Fibroblast of lung (primary cell): ENCODE results near the gene SLC27A1. TPM values are rescaled to one million over a fixed set of nuclear protein-coding genes. Genes with fewer than 3 reads are reported as not detected.
"Not testable (repeated sequence)": the region's sequence is repeated elsewhere in the genome, so short reads cannot be mapped to it uniquely, and the experiment has no call there.

Experiments
- DNase-seq, 2 donors: peaks; one replicate each; pipeline versions ENCODE4 v3.0.0 to v3.0.0-alpha.2; 2010; ENCODE audit warnings: low read depth in 2 of 2
- H2AFZ ChIP-seq: 2 replicates; pipeline ENCODE4 v1.5.1; 2012; ENCODE audit warnings: low read length, control low read depth, inconsistent platforms
- H3K27ac ChIP-seq: 2 replicates; pipeline ENCODE4 v1.5.1; 2011; ENCODE audit warnings: low read length, control low read depth; ENCODE audit not compliant: insufficient read depth
- H3K27me3 ChIP-seq: 2 replicates; pipeline ENCODE4 v1.5.1; 2011; ENCODE audit warnings: mild to moderate bottlenecking, low read length; ENCODE audit not compliant: control insufficient read depth, insufficient read depth
- H3K36me3 ChIP-seq: 2 replicates; pipeline ENCODE4 v1.5.1; 2011; ENCODE audit warnings: low read length; ENCODE audit not compliant: control insufficient read depth, insufficient read depth
- H3K4me1 ChIP-seq: 2 replicates; pipeline ENCODE4 v1.5.1; 2011; ENCODE audit warnings: low read length; ENCODE audit not compliant: control insufficient read depth, insufficient read depth; ENCODE audit errors: extremely low read depth
- H3K4me2 ChIP-seq: 2 replicates; pipeline ENCODE4 v1.5.1; 2011; ENCODE audit warnings: low read length, control low read depth; ENCODE audit not compliant: insufficient read depth; ENCODE audit errors: extremely low read depth
- H3K4me3 ChIP-seq, 4 experiments: fragments of 200-600 bp in 1 of 4; sonication (generic) in 1 of 4; replicated peaks in 1 of 4; 2 replicates each; pipeline ENCODE4 v1.5.1; 2011 to 2016; ENCODE audit warnings: low read length in 4 of 4, low read depth in 3 of 4, mild to moderate bottlenecking in 3 of 4, control low read depth in 2 of 4, inconsistent platforms in 1 of 4, mixed read lengths in 1 of 4; ENCODE audit not compliant: insufficient read depth in 1 of 4; ENCODE audit errors: control extremely low read depth in 1 of 4
- H3K79me2 ChIP-seq: 2 replicates; pipeline ENCODE4 v1.5.1; 2012; ENCODE audit warnings: mild to moderate bottlenecking, low read length, inconsistent platforms; ENCODE audit not compliant: control insufficient read depth, insufficient read depth
- H3K9ac ChIP-seq: 2 replicates; pipeline ENCODE4 v1.5.1; 2011; ENCODE audit warnings: mild to moderate bottlenecking, low read length, control low read depth; ENCODE audit not compliant: insufficient read depth
- H3K9me3 ChIP-seq: 2 replicates; pipeline ENCODE4 v1.5.1; 2012; ENCODE audit warnings: low read depth, low read length; ENCODE audit not compliant: control insufficient read depth, insufficient read depth
- H4K20me1 ChIP-seq: 2 replicates; pipeline ENCODE4 v1.5.1; 2011; ENCODE audit warnings: low read length; ENCODE audit not compliant: control insufficient read depth, insufficient read depth; ENCODE audit errors: extremely low read depth
- EZH2 ChIP-seq: IDR thresholded peaks from 2 replicates; pipeline ENCODE4 v1.5.1; 2012; ENCODE audit warnings: low read length, control low read depth, mild to moderate bottlenecking; ENCODE audit errors: missing control alignments
- polyA plus RNA-seq, 2 donors: library from polyadenylated mRNA; depleted of rRNA in 1 of 2; stranded (reverse) in 1 of 2; unstranded in 1 of 2; fragments of >200 nt; gene quantifications; 2 replicates each; pipeline ENCODE4 v1.2.1, GENCODE V29; 2011 to 2012; ENCODE audit warnings: missing spikeins in 1 of 2
- total RNA-seq: library from RNA; depleted of rRNA; stranded (reverse); fragments of >200 nt; gene quantifications from 2 replicates; pipeline ENCODE4 v1.2.1, GENCODE V29; 2014
- TF ChIP-seq, protein P1 (sequence below), 2 donors: IDR thresholded peaks in 1 of 2; conservative IDR thresholded peaks in 1 of 2; 1 replicate in 1 of 2; 2 replicates in 1 of 2; pipeline ENCODE4 v1.5.1; 2011 to 2012; ENCODE audit warnings: low read length in 2 of 2, control low read depth in 1 of 2, inconsistent platforms in 1 of 2, low read depth in 1 of 2, mild to moderate bottlenecking in 1 of 2

The SLC27A1 gene
- total and polyA plus RNA-seq, 2 donors (not counting 1 experiment from before 2014, with no cell fraction given): 4.0 to 25.3 TPM

DNA sequence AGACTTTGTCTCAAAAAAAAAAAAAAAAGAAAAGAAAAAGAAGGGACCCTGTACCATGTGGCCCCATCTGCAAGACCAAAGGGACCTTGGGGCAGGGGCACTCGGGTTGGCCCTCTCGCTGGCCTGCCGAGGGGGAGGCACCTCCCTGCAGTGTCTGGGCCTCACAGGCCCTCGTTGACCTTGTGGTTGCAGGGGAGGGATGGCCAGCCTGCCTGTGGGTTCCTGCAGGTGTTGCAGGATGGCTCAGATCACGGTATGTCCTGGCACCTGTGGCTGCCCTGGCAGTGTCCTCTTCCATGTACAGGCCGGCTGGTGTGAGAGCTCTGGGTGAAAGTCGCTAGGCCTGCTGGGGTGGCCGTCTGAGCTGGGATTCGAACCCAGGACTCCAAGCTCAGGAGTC lies 36.4 kb downstream of the SLC27A1 start:
- H3K4me2 ChIP-seq: no peak overlapping the region
- peak overlapping the region; percentile 10 for H3K27ac ChIP-seq
- no peak for TF ChIP-seq EZH2
- TF ChIP-seq, protein P1, sequence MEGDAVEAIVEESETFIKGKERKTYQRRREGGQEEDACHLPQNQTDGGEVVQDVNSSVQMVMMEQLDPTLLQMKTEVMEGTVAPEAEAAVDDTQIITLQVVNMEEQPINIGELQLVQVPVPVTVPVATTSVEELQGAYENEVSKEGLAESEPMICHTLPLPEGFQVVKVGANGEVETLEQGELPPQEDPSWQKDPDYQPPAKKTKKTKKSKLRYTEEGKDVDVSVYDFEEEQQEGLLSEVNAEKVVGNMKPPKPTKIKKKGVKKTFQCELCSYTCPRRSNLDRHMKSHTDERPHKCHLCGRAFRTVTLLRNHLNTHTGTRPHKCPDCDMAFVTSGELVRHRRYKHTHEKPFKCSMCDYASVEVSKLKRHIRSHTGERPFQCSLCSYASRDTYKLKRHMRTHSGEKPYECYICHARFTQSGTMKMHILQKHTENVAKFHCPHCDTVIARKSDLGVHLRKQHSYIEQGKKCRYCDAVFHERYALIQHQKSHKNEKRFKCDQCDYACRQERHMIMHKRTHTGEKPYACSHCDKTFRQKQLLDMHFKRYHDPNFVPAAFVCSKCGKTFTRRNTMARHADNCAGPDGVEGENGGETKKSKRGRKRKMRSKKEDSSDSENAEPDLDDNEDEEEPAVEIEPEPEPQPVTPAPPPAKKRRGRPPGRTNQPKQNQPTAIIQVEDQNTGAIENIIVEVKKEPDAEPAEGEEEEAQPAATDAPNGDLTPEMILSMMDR (conservative IDR thresholded peaks at IDR 0.05 in 1 of 2, IDR thresholded peaks at IDR 0.05 in 1 of 2; ENCODE audit: low read depth in 1 of 2, low read length in 2 of 2): no peak
- H3K4me1 ChIP-seq: peaks cover 2% of the 10 kb centered on the region
- no peaks in the 10 kb centered on the region for H3K27me3 ChIP-seq
- no peak overlapping the region for H3K4me3 ChIP-seq
- H2AFZ ChIP-seq: no peak overlapping the region
- H4K20me1 ChIP-seq: no peaks in the 10 kb centered on the region
- H3K79me2 ChIP-seq: peaks cover 23% of the 10 kb centered on the region
- no peaks in the 10 kb centered on the region for H3K9me3 ChIP-seq
- H3K9ac ChIP-seq: no peak overlapping the region
- DNase-seq: no peak
- peaks cover 1% of the 10 kb centered on the region for H3K36me3 ChIP-seq

DNA sequence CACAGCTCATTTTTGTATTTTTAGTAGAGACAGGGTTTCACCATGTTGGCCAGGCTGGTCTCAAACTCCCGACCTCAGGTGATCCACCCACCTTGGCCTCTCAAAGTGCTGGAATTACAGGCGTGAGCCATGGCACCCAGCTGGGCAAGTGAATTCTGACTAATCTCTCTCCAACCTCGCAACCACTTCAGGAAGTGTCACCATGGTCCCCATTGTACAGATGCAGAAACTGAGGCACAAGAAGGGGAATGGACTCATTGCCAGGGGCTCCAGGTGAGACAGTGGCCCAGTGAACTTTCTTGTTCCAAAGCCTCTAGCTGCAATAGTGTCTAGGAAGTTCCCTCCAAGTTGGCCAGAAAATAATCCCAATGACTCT lies 38.2 kb downstream of the SLC27A1 start:
- H3K4me2 ChIP-seq, H3K27me3 ChIP-seq, H4K20me1 ChIP-seq, H3K9me3 ChIP-seq, H3K4me3 ChIP-seq, H2AFZ ChIP-seq, DNase-seq, H3K4me1 ChIP-seq, H3K36me3 ChIP-seq, H3K9ac ChIP-seq: not testable (repeated sequence)
- Histone ChIP-seq H3K27ac (peak overlapping the region; percentile 62), H3K79me2 (peaks cover 33% of the 10 kb centered on the region)

DNA sequence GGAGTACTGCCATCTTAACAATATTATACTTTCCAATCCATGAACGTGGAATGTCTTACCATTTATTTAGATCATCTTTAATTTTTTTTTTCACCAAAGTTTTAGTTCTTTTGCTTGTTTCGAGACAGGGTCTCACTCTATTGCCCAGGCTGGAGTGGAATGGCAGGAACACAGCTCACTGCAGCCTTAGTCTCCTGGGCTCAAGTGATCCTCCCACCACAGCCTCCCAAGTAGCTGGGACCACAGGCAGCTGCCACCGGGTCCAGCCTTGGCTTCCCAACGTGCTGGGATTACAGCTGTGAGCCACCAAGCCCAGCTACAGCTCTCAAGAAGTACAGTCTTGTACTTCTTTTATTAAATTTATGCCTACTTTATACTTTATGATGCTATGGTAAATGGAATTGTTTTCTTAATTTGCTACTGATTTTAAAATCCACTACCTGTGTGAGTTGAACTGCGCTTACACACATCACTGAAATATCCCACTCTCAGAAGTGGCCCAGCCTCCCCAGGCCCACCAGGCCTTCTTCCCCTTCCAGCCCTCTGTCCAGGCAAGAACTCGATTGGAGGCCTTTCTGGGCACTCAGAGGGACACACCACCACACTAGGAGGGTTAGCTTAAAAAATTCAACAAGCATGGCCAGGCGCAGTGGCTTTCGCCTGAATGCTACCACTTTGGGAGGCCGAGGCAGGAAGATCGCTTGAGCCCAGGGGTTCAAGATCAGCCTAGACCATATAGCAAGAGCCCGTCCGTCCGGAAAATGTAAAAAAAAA lies 40.1 kb downstream of the SLC27A1 start:
- H2AFZ ChIP-seq: no peak overlapping the region
- H3K27ac ChIP-seq: peak overlapping the region; percentile 96
- TF ChIP-seq, protein P1 (conservative IDR thresholded peaks at IDR 0.05 in 1 of 2, IDR thresholded peaks at IDR 0.05 in 1 of 2; ENCODE audit: low read depth in 1 of 2, low read length in 2 of 2): no peak
- no peak for TF ChIP-seq EZH2
- peaks cover 33% of the 10 kb centered on the region for H3K79me2 ChIP-seq
- H3K9me3 ChIP-seq: no peaks in the 10 kb centered on the region
- peaks cover 2% of the 10 kb centered on the region for H3K4me1 ChIP-seq
- H3K27me3 ChIP-seq: no peaks in the 10 kb centered on the region
- H3K4me2 ChIP-seq: peak overlapping the region; percentile 59
- DNase-seq: peak; percentile 17 to 24
- H4K20me1 ChIP-seq: no peaks in the 10 kb centered on the region
- H3K36me3 ChIP-seq: peaks cover 2% of the 10 kb centered on the region
- peak overlapping the region; percentile 56 for H3K9ac ChIP-seq
- peak overlapping the region; percentile 77 to 86 (median 81) for H3K4me3 ChIP-seq
